Endodermal cell (in vitro differentiated cells): ENCODE measurements around the gene MOSPD2. TPM values are rescaled to one million over a fixed set of nuclear protein-coding genes. Genes with fewer than 3 reads are reported as not detected.

Experiments
- DNase-seq: peaks from one replicate; pipeline ENCODE4 v3.0.0-alpha.2; 2017
- H3K27ac ChIP-seq: 2 replicates; pipeline ENCODE4 v1.5.1; 2013; ENCODE audit warnings: mild to moderate bottlenecking, low read depth, low read length, moderate library complexity
- H3K27me3 ChIP-seq: 2 replicates; pipeline ENCODE4 v1.6.1; 2013; ENCODE audit warnings: mild to moderate bottlenecking, low read length, moderate library complexity; ENCODE audit not compliant: insufficient read depth, control insufficient read depth, poor library complexity, severe bottlenecking
- H3K36me3 ChIP-seq: 2 replicates; pipeline ENCODE4 v1.7.0; 2013; ENCODE audit warnings: mild to moderate bottlenecking, low read length, moderate library complexity; ENCODE audit not compliant: control insufficient read depth, insufficient read depth
- H3K4me1 ChIP-seq: one replicate; pipeline ENCODE4 v1.7.0; 2013; ENCODE audit warnings: low read length; ENCODE audit not compliant: control insufficient read depth, insufficient read depth
- H3K4me3 ChIP-seq: 2 replicates; pipeline ENCODE4 v1.5.1; 2013; ENCODE audit warnings: mild to moderate bottlenecking, low read length, moderate library complexity
- H3K9ac ChIP-seq: 2 replicates; pipeline ENCODE4 v1.6.1; 2013; ENCODE audit warnings: mild to moderate bottlenecking, low read length, moderate library complexity; ENCODE audit not compliant: poor library complexity, severe bottlenecking; ENCODE audit errors: extremely low read depth
- H3K9me3 ChIP-seq: 2 replicates; pipeline ENCODE4 v1.6.1; 2013; ENCODE audit warnings: mild to moderate bottlenecking, low read length, moderate library complexity; ENCODE audit not compliant: control insufficient read depth
- H3K27ac Mint-ChIP-seq: 2 replicates; pipeline ENCODE4 v1.8.0; 2020; ENCODE audit warnings: mixed read lengths
- H3K27me3 Mint-ChIP-seq: 2 replicates; pipeline ENCODE4 v1.8.0; 2021; ENCODE audit warnings: mild to moderate bottlenecking, mixed read lengths; ENCODE audit not compliant: insufficient read depth
- H3K36me3 Mint-ChIP-seq: 2 replicates; pipeline ENCODE4 v1.8.0; 2020; ENCODE audit warnings: low read depth, mixed read lengths
- H3K4me1 Mint-ChIP-seq: 2 replicates; pipeline ENCODE4 v1.8.0; 2020; ENCODE audit warnings: mixed read lengths
- H3K4me3 Mint-ChIP-seq: 2 replicates; pipeline ENCODE4 v1.8.0; 2020; ENCODE audit warnings: mild to moderate bottlenecking, moderate library complexity, mixed read lengths
- H3K9me3 Mint-ChIP-seq: 2 replicates; pipeline ENCODE4 v1.8.0; 2020; ENCODE audit warnings: mild to moderate bottlenecking, mixed read lengths
- WGBS, 2 experiments: methylation state at CpG; one replicate each; pipeline versions ENCODE4 v1.1.5 to v1.1.7; 2013; ENCODE audit warnings: missing lambda C conversion rate in 2 of 2, mixed read lengths in 1 of 2; ENCODE audit not compliant: insufficient coverage in 1 of 2, insufficient read length in 1 of 2; 5-methylcytosine and 5-hydroxymethylcytosine counted together
- total RNA-seq, 2 donors: library from RNA; stranded (reverse); fragmentation: NEBNext Ultra II Directional in 1 of 2; extraction: Animal tissue kit (Norgen Biotek cat#: 25700) in 1 of 2; gene quantifications; 2 replicates in 1 of 2; 3 replicates in 1 of 2; pipeline ENCODE4 v1.2.1, GENCODE V29; 2021
- TF ChIP-seq, protein P1 (sequence below): fragments of 200-600 bp; sonication (generic); conservative IDR thresholded peaks from 2 replicates; pipeline ENCODE4 v1.5.0; 2021; ENCODE audit warnings: antibody characterized with exemption, mild to moderate bottlenecking

MOSPD2 gene
- total RNA-seq, 2 donors from 2014 or later: 10.8 to 17.6 TPM

DNA sequence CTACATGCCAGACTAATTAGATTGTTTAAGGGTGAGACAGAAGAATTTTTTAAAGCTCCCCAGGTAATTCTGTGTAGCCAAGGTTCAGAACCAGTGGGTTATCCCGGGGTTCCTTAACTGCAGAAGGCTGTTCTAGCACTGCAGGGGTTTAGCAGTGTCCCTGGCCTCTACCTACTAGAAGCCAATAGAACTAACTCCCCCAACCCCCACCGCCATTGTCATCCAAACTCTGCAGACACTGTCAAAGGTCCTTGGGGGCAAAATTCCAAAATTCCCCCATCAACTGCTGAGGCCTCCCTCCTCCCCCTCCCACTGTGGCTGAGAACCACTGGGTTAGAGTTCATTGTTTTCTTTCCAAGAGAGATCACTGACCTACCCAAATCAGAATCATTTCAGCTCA lies 66.4 kb downstream of the MOSPD2 start:
- H3K4me3 Mint-ChIP-seq: no peak overlapping the region
- no peaks in the 10 kb centered on the region for H3K36me3 ChIP-seq
- no peak overlapping the region for H3K9ac ChIP-seq
- H3K27ac Mint-ChIP-seq: no peak overlapping the region
- H3K27ac ChIP-seq: no peak overlapping the region
- H3K4me1 Mint-ChIP-seq: no peaks in the 10 kb centered on the region
- H3K9me3 ChIP-seq: no peaks in the 10 kb centered on the region
- WGBS, 2 experiments: 80% methylated on average over 2 of the region's 2 CpGs; no CpG with 5 or more reads in 1 of the 2 experiments
- H3K4me3 ChIP-seq: no peak overlapping the region
- DNase-seq: no peak
- H3K27me3 ChIP-seq: no peaks in the 10 kb centered on the region
- peaks cover 69% of the 10 kb centered on the region for H3K9me3 Mint-ChIP-seq
- TF ChIP-seq, protein P1, sequence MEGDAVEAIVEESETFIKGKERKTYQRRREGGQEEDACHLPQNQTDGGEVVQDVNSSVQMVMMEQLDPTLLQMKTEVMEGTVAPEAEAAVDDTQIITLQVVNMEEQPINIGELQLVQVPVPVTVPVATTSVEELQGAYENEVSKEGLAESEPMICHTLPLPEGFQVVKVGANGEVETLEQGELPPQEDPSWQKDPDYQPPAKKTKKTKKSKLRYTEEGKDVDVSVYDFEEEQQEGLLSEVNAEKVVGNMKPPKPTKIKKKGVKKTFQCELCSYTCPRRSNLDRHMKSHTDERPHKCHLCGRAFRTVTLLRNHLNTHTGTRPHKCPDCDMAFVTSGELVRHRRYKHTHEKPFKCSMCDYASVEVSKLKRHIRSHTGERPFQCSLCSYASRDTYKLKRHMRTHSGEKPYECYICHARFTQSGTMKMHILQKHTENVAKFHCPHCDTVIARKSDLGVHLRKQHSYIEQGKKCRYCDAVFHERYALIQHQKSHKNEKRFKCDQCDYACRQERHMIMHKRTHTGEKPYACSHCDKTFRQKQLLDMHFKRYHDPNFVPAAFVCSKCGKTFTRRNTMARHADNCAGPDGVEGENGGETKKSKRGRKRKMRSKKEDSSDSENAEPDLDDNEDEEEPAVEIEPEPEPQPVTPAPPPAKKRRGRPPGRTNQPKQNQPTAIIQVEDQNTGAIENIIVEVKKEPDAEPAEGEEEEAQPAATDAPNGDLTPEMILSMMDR: no peak
- H3K4me1 ChIP-seq: no peaks in the 10 kb centered on the region
- no peaks in the 10 kb centered on the region for H3K36me3 Mint-ChIP-seq
- no peaks in the 10 kb centered on the region for H3K27me3 Mint-ChIP-seq

DNA sequence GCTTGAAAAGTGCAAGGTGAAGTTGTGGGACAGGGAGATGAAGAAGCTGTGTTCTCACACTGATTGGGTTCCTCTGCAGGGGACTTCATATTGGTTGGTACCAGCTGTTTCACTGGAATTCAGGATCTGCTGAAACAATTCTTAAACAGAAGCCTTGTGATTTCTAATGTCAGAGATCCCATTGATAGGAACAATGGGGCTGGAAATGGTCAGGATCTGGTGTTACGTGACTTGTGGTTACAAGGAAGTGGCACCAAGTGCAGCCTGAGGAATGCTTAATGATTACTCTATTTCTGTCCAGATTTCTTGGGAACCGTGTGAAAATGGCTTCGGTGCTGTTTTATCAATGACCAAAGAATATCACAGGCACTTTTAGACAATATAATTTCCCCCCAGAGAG lies 68.1 kb downstream of the MOSPD2 start:
- Histone ChIP-seq H3K9ac (no peak overlapping the region), H3K27me3 (no peaks in the 10 kb centered on the region), H3K36me3 (no peaks in the 10 kb centered on the region), H3K4me3 (no peak overlapping the region), H3K9me3 (no peaks in the 10 kb centered on the region), H3K27ac (no peak overlapping the region), H3K4me1 (no peaks in the 10 kb centered on the region)
- H3K36me3 Mint-ChIP-seq: no peaks in the 10 kb centered on the region
- no peak overlapping the region for H3K4me3 Mint-ChIP-seq
- peaks cover 69% of the 10 kb centered on the region for H3K9me3 Mint-ChIP-seq
- DNase-seq: no peak
- no peaks in the 10 kb centered on the region for H3K4me1 Mint-ChIP-seq
- TF ChIP-seq, protein P1: no peak
- no peak overlapping the region for H3K27ac Mint-ChIP-seq
- H3K27me3 Mint-ChIP-seq: no peaks in the 10 kb centered on the region
- WGBS, 2 experiments: 100% methylated on average over 3 of the region's 3 CpGs; no CpG with 5 or more reads in 1 of the 2 experiments

DNA sequence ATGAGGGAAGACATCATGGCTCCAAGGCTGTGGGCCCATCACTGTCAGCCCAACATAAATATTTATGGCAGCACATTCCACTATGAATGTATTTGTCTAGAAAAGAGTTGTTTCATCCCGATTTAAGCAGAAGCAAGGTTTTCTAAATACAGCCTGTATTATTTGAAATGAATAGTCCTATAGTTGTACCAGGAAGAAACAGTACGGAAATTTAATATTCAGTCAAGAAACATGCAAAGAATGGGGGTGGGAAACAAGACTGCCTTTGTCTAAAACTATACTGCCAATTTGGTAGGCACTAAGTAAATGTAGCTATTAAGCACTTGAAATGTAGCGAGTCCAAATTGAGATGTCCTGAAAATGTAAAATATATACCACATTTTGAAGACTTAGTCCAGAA lies 69.1 kb downstream of the MOSPD2 start:
- TF ChIP-seq, protein P1: no peak
- Histone ChIP-seq H3K9me3 (no peaks in the 10 kb centered on the region), H3K4me3 (no peak overlapping the region), H3K27ac (no peak overlapping the region), H3K4me1 (no peaks in the 10 kb centered on the region), H3K9ac (no peak overlapping the region), H3K36me3 (no peaks in the 10 kb centered on the region), H3K27me3 (no peaks in the 10 kb centered on the region)
- Mint-ChIP-seq H3K4me1 (no peaks in the 10 kb centered on the region), H3K9me3 (peaks cover 74% of the 10 kb centered on the region), H3K36me3 (no peaks in the 10 kb centered on the region), H3K27ac (no peak overlapping the region), H3K4me3 (no peak overlapping the region), H3K27me3 (no peaks in the 10 kb centered on the region)
- DNase-seq: no peak
- WGBS, 2 experiments: 96% methylated on average over 2 of the region's 3 CpGs; no CpG with 5 or more reads in 1 of the 2 experiments
